ENCODE measurements around the gene TMEM40. TPM values are rescaled to one million over a fixed set of nuclear protein-coding genes. Genes with fewer than 3 reads are reported as not detected.
"Not testable (repeated sequence)": the region's sequence is repeated elsewhere in the genome, so short reads cannot be mapped to it uniquely, and the experiment has no call there.

TMEM40 gene
- total RNA-seq, 4 donors from 2014 or later: not detected

DNA sequence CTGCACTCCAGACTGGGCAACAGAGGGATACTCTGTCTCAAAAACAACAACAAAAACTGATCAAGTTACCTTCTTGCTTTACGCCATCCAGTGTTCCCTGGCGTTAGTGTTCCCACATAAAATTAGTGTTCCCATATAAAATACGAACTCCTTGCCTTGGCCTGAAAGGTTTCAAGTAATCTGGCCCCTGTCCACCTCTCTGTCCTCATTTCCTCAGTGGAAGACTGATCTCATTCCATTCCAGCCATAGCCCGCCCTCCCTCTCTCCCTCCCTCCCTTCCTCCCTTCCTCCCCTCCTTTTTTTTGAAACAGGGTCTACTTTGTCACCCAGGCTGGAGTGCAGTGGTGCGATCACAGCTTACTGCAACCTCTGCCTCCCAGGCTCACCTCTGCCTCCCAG, 34.6 kb upstream of the TMEM40 start:
- Histone ChIP-seq H3K4me3 (no peak overlapping the region), H3K9me3 (no peaks in the 10 kb centered on the region), H3K27me3 (peaks cover 13% of the 10 kb centered on the region), H3K36me3 (no peaks in the 10 kb centered on the region), H3K27ac (no peak overlapping the region), H3K4me1 (peaks cover 0 to 12% (median 9%) of the 10 kb centered on the region in 4 donors)
- intact Hi-C loops (cut with DNase I; ENCODE audit: low total_unique reads): no loop called here
- 80 to 91% methylated on average over 4 to 5 of the region's 5 CpGs for WGBS, 2 donors (ENCODE audit: low coverage in 1 of 2)
- no peak for DNase-seq
- in situ Hi-C loops (cut with MboI; ENCODE audit: low pct_ligation_motif_present in 1 of 4, low pct_unique_long_range_greater_than_20kb in 1 of 4, low sequenced_read_pairs in 3 of 4): no loop called here
- no peak for TF ChIP-seq EP300 (IDR thresholded peaks at IDR 0.05; ENCODE audit: low read depth)
- TF ChIP-seq POLR2A (IDR thresholded peaks at IDR 0.05): no peak
- TF ChIP-seq POLR2AphosphoS5 (IDR thresholded peaks at IDR 0.05): no peak
- TF ChIP-seq, protein P1, sequence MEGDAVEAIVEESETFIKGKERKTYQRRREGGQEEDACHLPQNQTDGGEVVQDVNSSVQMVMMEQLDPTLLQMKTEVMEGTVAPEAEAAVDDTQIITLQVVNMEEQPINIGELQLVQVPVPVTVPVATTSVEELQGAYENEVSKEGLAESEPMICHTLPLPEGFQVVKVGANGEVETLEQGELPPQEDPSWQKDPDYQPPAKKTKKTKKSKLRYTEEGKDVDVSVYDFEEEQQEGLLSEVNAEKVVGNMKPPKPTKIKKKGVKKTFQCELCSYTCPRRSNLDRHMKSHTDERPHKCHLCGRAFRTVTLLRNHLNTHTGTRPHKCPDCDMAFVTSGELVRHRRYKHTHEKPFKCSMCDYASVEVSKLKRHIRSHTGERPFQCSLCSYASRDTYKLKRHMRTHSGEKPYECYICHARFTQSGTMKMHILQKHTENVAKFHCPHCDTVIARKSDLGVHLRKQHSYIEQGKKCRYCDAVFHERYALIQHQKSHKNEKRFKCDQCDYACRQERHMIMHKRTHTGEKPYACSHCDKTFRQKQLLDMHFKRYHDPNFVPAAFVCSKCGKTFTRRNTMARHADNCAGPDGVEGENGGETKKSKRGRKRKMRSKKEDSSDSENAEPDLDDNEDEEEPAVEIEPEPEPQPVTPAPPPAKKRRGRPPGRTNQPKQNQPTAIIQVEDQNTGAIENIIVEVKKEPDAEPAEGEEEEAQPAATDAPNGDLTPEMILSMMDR (IDR thresholded peaks at IDR 0.05): no peak

DNA sequence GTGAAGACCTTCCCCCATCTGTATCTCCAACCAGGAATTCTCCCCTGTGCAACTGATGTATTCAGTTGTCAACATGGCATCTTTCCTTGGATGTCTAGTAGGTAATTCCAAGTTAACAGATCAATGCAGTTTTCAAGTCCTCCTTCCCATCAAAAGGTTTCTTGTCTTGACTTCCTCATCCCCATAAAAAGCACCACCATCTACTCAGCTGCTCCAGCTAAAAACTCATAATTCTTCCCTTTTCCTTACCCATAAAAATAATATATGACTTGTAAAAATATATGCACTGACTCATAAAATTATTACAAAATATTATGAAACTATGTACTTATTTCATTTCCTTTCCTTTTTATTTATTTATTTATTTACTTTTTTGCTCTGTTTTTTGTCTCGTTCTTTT, 32.4 kb upstream of the TMEM40 start:
- no peaks in the 10 kb centered on the region for H3K9me3 ChIP-seq
- peaks cover 0 to 8% (median 5%) of the 10 kb centered on the region in 4 donors for H3K4me1 ChIP-seq
- peaks cover 8% of the 10 kb centered on the region for H3K27me3 ChIP-seq
- no peak for DNase-seq
- no peak for TF ChIP-seq POLR2AphosphoS5 (IDR thresholded peaks at IDR 0.05)
- TF ChIP-seq, protein P1 (IDR thresholded peaks at IDR 0.05): no peak
- TF ChIP-seq EP300 (IDR thresholded peaks at IDR 0.05; ENCODE audit: low read depth): no peak
- no peak for TF ChIP-seq POLR2A (IDR thresholded peaks at IDR 0.05)
- intact Hi-C loops (cut with DNase I; ENCODE audit: low total_unique reads) (no loop called here), in situ Hi-C loops (cut with MboI; ENCODE audit: low pct_ligation_motif_present in 1 of 4, low pct_unique_long_range_greater_than_20kb in 1 of 4, low sequenced_read_pairs in 3 of 4) (no loop called here)
- no peak overlapping the region for H3K27ac ChIP-seq
- 83 to 90% methylated on average over 1 of the region's 1 CpG for WGBS, 2 donors (ENCODE audit: low coverage in 1 of 2)
- H3K36me3 ChIP-seq: no peaks in the 10 kb centered on the region
- no peak overlapping the region for H3K4me3 ChIP-seq

DNA sequence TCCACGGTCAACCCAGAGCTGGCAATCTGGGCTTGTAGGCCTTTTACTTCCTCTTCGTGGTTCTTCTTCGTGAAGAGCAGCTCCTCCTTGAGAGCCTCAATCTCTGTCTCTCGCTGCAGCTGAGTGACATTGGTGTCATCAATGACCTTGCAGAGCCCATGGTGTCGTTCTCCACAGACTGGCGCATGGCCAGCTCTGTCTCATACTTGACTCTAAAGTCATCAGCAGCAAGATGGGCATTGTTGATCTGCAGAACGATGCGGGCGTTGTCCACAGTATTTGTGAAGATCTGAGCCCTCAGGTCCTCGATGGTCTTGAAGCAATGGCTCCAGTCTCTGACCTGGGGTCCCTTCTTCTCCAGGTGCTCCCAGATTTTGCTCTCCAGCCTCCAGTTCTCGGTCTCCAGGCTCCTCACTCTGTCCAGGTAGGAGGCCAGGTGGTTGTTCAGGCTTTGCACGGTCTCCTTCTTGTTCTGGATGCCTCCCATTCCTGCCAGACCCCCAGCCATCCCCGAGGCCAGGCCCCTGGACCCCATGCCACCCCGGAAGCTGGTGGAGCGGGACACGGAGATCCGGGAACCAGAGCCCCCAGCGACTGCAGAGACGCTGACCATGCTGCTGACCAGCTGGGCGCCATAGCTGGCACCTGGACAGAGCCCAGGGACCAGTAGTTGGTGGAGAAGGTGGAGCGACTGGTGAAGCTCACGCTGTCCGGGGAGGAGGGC, 29.1 kb upstream of the TMEM40 start:
- not testable (repeated sequence) for DNase-seq

DNA sequence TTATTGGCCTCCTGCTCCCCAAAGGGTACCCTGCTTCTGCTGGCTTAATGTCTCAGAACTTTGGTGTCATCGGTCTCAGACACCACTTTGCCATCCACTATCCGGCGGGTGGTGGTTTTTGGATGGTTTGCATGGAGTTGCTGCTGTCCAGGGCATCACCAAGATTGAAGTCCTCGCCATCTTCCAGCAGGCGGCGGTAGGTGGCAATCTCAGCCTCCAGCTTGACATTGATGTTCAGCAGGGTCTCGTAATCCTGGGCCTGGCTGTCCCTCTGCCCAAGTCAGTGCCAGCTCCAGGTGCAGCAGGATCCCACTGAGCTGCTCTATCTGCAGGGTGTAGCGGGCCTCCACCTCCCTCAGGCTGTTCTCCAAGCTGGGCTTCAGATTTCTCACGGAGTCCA, 28.3 kb upstream of the TMEM40 start:
- in situ Hi-C loops (cut with MboI; ENCODE audit: low pct_ligation_motif_present in 1 of 4, low pct_unique_long_range_greater_than_20kb in 1 of 4, low sequenced_read_pairs in 3 of 4); intact Hi-C loops (cut with DNase I; ENCODE audit: low total_unique reads); H3K4me1 ChIP-seq; H3K27me3 ChIP-seq; H3K9me3 ChIP-seq; H3K27ac ChIP-seq; H3K4me3 ChIP-seq; H3K36me3 ChIP-seq: not testable (repeated sequence)
- 59% methylated on average over 9 of the region's 9 CpGs; no CpG with 5 or more reads in 1 of the 2 donors for WGBS, 2 donors (ENCODE audit: low coverage in 1 of 2)
- peak; percentile 59 for DNase-seq
- TF ChIP-seq POLR2AphosphoS5 (IDR thresholded peaks at IDR 0.05): peak in 1 of 3 donors; percentile 33
- TF ChIP-seq, protein P1 (IDR thresholded peaks at IDR 0.05): peak in 4 of 5 experiments; percentile 28 to 42 (median 30)

More for the DNA sequence above, 29.1 kb upstream of the TMEM40 start:
- H3K36me3 ChIP-seq; H3K4me1 ChIP-seq; H3K27ac ChIP-seq; in situ Hi-C loops (cut with MboI; ENCODE audit: low pct_ligation_motif_present in 1 of 4, low pct_unique_long_range_greater_than_20kb in 1 of 4, low sequenced_read_pairs in 3 of 4); H3K27me3 ChIP-seq; H3K4me3 ChIP-seq; H3K9me3 ChIP-seq; intact Hi-C loops (cut with DNase I; ENCODE audit: low total_unique reads): not testable (repeated sequence)
- 80 to 86% methylated on average over 7 to 23 of the region's 23 CpGs for WGBS, 2 donors (ENCODE audit: low coverage in 1 of 2)

DNA sequence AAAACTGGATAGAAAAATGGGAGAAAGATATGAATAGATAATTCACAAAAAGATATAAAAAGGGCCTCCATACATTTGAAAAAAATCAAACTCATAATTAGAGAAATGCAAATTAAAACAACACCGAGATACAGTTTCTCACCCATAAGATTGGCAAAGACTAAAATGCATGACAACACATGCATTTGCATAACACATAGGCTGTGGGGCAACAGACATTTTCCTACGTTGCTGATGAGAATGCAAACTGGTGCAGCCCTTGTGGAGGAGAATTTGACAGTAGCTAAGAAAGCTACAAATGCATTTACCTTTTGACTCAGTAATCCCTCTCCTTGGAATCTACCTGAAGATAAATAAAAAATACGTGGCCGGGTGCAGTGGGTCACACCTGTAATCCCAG, 26.0 kb upstream of the TMEM40 start:
- DNase-seq: no peak
- WGBS, 2 donors (ENCODE audit: low coverage in 1 of 2): 74 to 80% methylated on average over 2 to 4 of the region's 4 CpGs
- Histone ChIP-seq H3K27ac (no peak overlapping the region), H3K27me3 (no peaks in the 10 kb centered on the region), H3K9me3 (no peaks in the 10 kb centered on the region), H3K4me1 (peaks cover 0 to 6% (median 0%) of the 10 kb centered on the region in 4 donors), H3K36me3 (no peaks in the 10 kb centered on the region), H3K4me3 (no peak overlapping the region)
- in situ Hi-C loops (cut with MboI; ENCODE audit: low pct_ligation_motif_present in 1 of 4, low pct_unique_long_range_greater_than_20kb in 1 of 4, low sequenced_read_pairs in 3 of 4) (no loop called here), intact Hi-C loops (cut with DNase I; ENCODE audit: low total_unique reads) (no loop called here)
- TF ChIP-seq POLR2AphosphoS5 (IDR thresholded peaks at IDR 0.05): no peak
